ENCODE data around the gene SF3B2.

GRCh38 chr11:66064571-66064970 lies 12.4 kb downstream of the SF3B2 start:
- TF ChIP-seq CTCF (IDR thresholded peaks at IDR 0.05; ENCODE audit: low read depth, low read length, missing input control) = no peak
- no peak for TF ChIP-seq GABPA (IDR thresholded peaks at IDR 0.05 in 1 of 2, conservative IDR thresholded peaks at IDR 0.05 in 1 of 2)

All from liver (tissue), 3 donors.